ENCODE measurements around the gene THAP4. TPM values are rescaled to one million over a fixed set of nuclear protein-coding genes. Genes with fewer than 3 reads are reported as not detected.

Gene THAP4
- total RNA-seq, 1 donor from 2014 or later, result 23.7 TPM

DNA sequence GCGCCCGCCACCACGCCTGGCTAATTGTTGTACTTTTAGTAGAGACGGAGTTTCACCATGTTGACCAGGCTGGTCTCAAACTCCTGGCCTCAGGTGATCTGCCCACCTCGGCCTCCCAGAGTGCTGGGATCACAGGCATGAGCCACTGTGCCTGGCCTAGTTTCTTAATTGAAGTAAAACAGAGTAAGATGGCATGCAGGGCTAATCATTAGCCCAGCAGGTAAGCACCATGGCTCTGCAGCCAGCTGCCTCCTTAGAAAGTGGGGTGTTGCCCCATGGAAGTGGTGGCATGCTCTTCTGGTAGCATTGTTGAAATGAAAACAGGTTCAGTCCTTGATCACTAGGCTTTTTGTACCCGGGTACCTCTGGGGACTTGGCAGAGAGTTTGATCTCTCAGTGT is 13.0 kb upstream of the THAP4 start:
- intact Hi-C loops (cut with micrococcal nuclease), result no loop called here
- Mint-ChIP-seq H3K9me3 (no peaks in the 10 kb centered on the region), H3K27ac (no peak overlapping the region), H3K27me3 (no peaks in the 10 kb centered on the region), H3K4me3 (no peak overlapping the region), H3K4me1 (no peaks in the 10 kb centered on the region), H3K36me3 (ENCODE audit: low read depth) (peaks cover 49% of the 10 kb centered on the region)
- ChIA-PET POLR2A (no interaction called here), CTCF (no interaction called here)
- DNase-seq, result no peak
- no peak for ATAC-seq (ENCODE audit: low read depth)
- no peak for TF ChIP-seq CTCF (IDR thresholded peaks at IDR 0.05)

GRCh38 chr2:241649404-241649803 is 12.4 kb upstream of the THAP4 start:
- no peak for ATAC-seq (ENCODE audit: low read depth)
- H3K9me3 Mint-ChIP-seq, result no peaks in the 10 kb centered on the region
- no peaks in the 10 kb centered on the region for H3K4me1 Mint-ChIP-seq
- POLR2A ChIA-PET, result interaction anchor here (0.7 kb wide), 1 partner anchor 11 kb away, joined by 4 read pairs; no protein-coding TSS in a partner anchor
- peaks cover 45% of the 10 kb centered on the region for H3K36me3 Mint-ChIP-seq (ENCODE audit: low read depth)
- H3K27ac Mint-ChIP-seq, result no peak overlapping the region
- H3K27me3 Mint-ChIP-seq, result no peaks in the 10 kb centered on the region
- no peak for DNase-seq
- no peak overlapping the region for H3K4me3 Mint-ChIP-seq
- CTCF ChIA-PET, result no interaction called here
- intact Hi-C loops (cut with micrococcal nuclease), result no loop called here
- no peak for TF ChIP-seq CTCF (IDR thresholded peaks at IDR 0.05)

GRCh38 chr2:241648453-241648852 is 11.5 kb upstream of the THAP4 start:
- Mint-ChIP-seq H3K27ac (no peak overlapping the region), H3K9me3 (no peaks in the 10 kb centered on the region), H3K27me3 (no peaks in the 10 kb centered on the region), H3K4me3 (no peak overlapping the region), H3K4me1 (no peaks in the 10 kb centered on the region), H3K36me3 (ENCODE audit: low read depth) (peaks cover 41% of the 10 kb centered on the region)
- ATAC-seq (ENCODE audit: low read depth) (no peak), DNase-seq (no peak)
- TF ChIP-seq CTCF (IDR thresholded peaks at IDR 0.05), result no peak
- intact Hi-C loops (cut with micrococcal nuclease), result no loop called here
- CTCF ChIA-PET, result no interaction called here
- POLR2A ChIA-PET, result interaction anchor here (0.9 kb wide), 1 partner anchor 11 kb away, joined by 4 read pairs; the partner anchor contains the start of gene ATG4B

- intact Hi-C loops (cut with micrococcal nuclease), result no loop called here
- H3K27ac Mint-ChIP-seq, result no peak overlapping the region
- H3K27me3 Mint-ChIP-seq, result no peaks in the 10 kb centered on the region
- no peak for DNase-seq
- H3K9me3 Mint-ChIP-seq, result no peaks in the 10 kb centered on the region
- ChIA-PET POLR2A (no interaction called here), CTCF (no interaction called here)
- peaks cover 11% of the 10 kb centered on the region for H3K4me1 Mint-ChIP-seq
- no peak overlapping the region for H3K4me3 Mint-ChIP-seq
- no peak for TF ChIP-seq CTCF (IDR thresholded peaks at IDR 0.05)
- no peak for ATAC-seq (ENCODE audit: low read depth)
- H3K36me3 Mint-ChIP-seq (ENCODE audit: low read depth), result peaks cover 19% of the 10 kb centered on the region
Measured at GRCh38 chr2:241645915-241646645, 9.1 kb upstream of the THAP4 start.

DNA sequence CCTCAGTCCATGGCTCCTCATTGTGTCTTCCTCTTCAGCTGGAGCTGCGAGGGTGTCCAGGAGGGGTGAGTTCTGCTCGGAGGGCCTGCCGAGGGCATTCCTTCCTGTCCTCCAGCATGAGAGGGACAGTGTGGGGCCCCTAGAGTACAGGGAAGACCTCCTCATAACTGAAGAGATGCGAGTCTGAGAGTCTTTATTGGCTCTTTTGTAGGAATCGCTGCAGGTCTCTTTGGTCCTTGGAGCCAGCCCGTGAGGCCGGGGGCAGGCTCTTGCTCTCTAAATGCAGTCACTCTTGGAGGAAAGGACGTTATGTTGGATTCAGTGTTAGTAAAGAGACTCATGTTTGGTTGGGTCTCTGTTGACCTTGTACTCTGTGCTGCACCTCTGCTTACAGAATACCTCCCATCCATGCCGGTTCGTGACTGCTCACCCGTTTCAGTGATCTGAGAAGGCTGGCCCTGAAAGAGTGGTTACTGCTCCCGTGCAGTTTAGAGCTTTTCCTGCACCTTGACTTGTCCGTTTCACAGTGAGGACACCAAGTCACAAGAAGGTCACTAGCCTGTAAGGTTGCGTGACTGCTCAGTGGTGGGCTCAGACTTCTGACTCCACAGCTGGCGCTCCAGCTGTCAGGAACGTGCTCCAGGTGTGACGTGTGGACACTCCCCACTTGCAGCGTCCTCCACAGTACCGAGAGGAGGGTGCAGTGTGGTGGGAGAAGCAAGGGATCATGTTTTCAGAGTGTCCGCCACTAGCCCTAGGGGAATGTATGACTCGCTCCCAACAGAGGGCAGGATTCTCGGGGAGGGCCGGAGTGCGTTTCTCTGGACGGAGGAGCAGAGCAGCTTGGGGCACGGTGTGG is 8.3 kb upstream of the THAP4 start:
- ATAC-seq (ENCODE audit: low read depth), result no peak
- H3K27ac Mint-ChIP-seq, result no peak overlapping the region
- intact Hi-C loops (cut with micrococcal nuclease), result no loop called here
- H3K27me3 Mint-ChIP-seq, result no peaks in the 10 kb centered on the region
- H3K4me1 Mint-ChIP-seq, result peaks cover 19% of the 10 kb centered on the region
- CTCF ChIA-PET, result no interaction called here
- TF ChIP-seq CTCF (IDR thresholded peaks at IDR 0.05), result no peak
- no peak for DNase-seq
- POLR2A ChIA-PET, result no interaction called here
- H3K36me3 Mint-ChIP-seq (ENCODE audit: low read depth), result peaks cover 13% of the 10 kb centered on the region
- H3K9me3 Mint-ChIP-seq, result no peaks in the 10 kb centered on the region
- no peak overlapping the region for H3K4me3 Mint-ChIP-seq

Data from activated B cell treated with CpG ODN at 0.5 μM for 24 hours (primary cell).